IPS-18a (cell line): ENCODE measurements around the gene DCP1B.
A peak's percentile ranks its signal among the peaks of the same experiment; 100 is the strongest.

Source experiments
- H3K27ac ChIP-seq: one replicate; pipeline ENCODE4 v1.5.1; 2013; ENCODE audit warnings: low read length
- H3K27me3 ChIP-seq: one replicate; pipeline ENCODE4 v1.6.1; 2013; ENCODE audit warnings: mild to moderate bottlenecking, low read length; ENCODE audit not compliant: control insufficient read depth, insufficient read depth
- H3K36me3 ChIP-seq: one replicate; pipeline ENCODE4 v1.6.1; 2013; ENCODE audit warnings: low read depth, low read length; ENCODE audit not compliant: control insufficient read depth
- H3K4me1 ChIP-seq: one replicate; pipeline ENCODE4 v1.6.1; 2013; ENCODE audit warnings: low read depth, low read length; ENCODE audit not compliant: control insufficient read depth
- H3K4me3 ChIP-seq: one replicate; pipeline ENCODE4 v1.5.1; 2013; ENCODE audit warnings: low read length
- H3K9ac ChIP-seq: one replicate; pipeline ENCODE4 v1.6.1; 2013; ENCODE audit warnings: mild to moderate bottlenecking, low read length, moderate library complexity
- H3K9me3 ChIP-seq: one replicate; pipeline ENCODE4 v1.6.1; 2013; ENCODE audit warnings: low read depth, low read length; ENCODE audit not compliant: control insufficient read depth

DCP1B gene

DNA sequence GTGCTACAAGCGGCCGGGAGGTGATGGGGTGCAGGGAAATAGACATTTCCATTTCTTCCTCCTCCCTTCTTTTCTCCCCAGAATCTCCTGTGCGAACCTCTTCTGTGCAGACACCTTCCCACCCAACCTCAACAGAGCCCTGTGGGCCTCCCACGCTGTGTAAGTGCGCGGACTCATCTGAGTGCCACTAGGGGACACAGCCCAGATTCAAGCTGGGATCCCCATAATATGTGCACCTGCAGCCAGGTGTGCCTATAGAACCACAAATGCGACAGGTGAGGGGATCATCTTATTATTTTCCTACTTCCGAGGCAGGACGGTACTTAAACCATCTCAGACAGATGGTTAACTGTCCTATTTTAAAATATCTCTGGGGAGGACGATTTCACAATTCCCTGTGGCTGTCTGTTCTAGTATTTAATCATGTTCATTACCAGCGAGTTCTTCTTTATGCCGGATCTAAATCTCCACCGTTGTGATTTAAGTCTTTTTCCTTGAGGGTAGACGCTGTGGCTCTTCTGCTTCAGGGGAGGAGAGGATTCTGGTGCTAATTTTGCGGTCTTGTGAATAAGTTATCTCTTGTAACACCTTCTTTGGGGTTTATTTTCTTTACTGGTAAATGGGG lies 31.3 kb upstream of the DCP1B start:
- H3K4me1 ChIP-seq, result peaks cover 9% of the 10 kb centered on the region
- peaks cover 30% of the 10 kb centered on the region for H3K27me3 ChIP-seq
- no peaks in the 10 kb centered on the region for H3K36me3 ChIP-seq
- H3K27ac ChIP-seq, result no peak overlapping the region
- H3K4me3 ChIP-seq, result peak overlapping the region; percentile 44
- no peaks in the 10 kb centered on the region for H3K9me3 ChIP-seq
- H3K9ac ChIP-seq, result no peak overlapping the region

DNA sequence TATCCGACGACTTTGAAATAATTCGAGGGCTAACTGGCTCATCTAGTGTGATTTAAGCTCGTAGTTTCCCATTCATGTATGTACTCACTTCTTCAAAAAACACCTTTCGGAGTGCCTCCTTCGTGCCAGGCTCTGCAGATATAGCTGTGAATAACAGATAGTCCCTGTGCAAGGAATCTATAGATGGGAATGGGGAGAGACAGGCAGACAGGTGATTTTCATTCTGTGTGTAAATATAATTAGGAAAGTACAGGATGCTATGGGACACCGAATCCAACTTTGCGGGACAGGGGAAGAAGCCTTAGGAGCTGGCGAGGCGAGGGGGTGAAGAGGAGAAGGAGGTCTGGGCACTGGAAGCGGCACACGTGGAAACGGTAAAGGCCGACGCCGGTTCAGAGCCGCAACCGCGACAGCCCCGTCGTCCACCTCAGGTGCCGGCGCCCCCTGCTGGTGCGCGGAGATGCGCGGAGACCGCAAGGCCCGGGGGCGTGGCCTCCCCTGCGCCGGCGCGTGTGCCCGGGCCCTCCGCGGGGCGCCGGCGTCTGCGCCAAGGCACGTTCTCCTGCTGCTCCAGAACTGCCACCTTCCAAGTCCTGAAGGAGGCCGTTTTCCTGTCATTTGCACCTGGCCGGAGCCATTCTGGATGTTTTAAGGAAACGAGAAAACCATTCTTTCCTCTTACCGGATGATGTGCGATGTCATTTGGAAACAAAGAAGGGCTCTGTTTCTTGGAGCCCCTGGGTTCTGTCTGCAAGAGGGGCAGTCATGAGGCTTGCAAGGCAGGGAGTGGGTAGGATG lies 30.6 kb upstream of the DCP1B start:
- Histone ChIP-seq H3K9me3 (no peaks in the 10 kb centered on the region), H3K27ac (no peak overlapping the region), H3K4me1 (peaks cover 9% of the 10 kb centered on the region), H3K4me3 (peak overlapping the region; percentile 44), H3K9ac (no peak overlapping the region), H3K36me3 (no peaks in the 10 kb centered on the region), H3K27me3 (peaks cover 30% of the 10 kb centered on the region)

GRCh38 chr12:2032506-2032905 lies 28.2 kb upstream of the DCP1B start:
- Histone ChIP-seq H3K27ac (no peak overlapping the region), H3K4me3 (no peak overlapping the region), H3K9me3 (no peaks in the 10 kb centered on the region), H3K36me3 (no peaks in the 10 kb centered on the region), H3K9ac (no peak overlapping the region), H3K4me1 (peaks cover 9% of the 10 kb centered on the region), H3K27me3 (peaks cover 30% of the 10 kb centered on the region)

DNA sequence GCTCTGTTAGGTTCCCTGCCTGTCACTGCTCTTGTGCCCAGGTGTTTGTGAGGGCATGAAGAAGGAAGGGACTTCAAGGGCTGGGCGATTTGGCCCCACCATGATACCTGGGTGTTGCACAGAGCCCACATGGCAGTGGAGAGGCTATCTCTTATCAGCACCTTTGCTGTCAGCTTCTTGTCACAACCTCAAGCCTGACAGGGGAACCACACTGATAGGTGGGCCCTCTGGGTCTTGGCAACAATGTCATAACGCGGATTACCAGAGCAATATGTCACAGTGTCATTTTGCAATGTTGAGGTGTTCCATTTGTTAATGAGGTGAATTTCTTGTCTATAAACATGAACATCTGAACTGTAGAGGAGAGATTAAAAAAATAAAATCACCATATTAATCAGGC lies 25.6 kb upstream of the DCP1B start:
- Histone ChIP-seq H3K9me3 (no peaks in the 10 kb centered on the region), H3K9ac (no peak overlapping the region), H3K4me1 (peaks cover 3% of the 10 kb centered on the region), H3K36me3 (no peaks in the 10 kb centered on the region), H3K27me3 (peaks cover 16% of the 10 kb centered on the region), H3K4me3 (no peak overlapping the region), H3K27ac (no peak overlapping the region)

DNA sequence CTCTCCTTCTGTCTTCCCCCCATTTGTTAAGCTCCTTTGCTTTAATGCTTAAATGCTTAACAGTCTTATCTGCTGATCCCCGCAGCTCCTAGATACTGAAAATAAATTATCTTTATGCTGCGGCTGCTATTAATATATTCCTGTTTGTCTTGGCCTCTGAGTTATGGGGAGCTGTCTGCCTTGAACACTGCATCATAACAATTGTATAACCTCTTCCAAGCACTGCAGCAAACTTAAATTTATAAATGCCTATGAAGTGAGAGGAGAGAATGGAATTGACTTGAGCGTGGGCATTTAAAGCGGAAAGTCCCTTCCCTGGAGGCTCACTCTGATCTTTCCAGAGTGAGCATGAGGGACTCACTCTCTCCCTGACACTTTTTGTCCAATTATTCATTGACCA lies 23.1 kb upstream of the DCP1B start:
- Histone ChIP-seq H3K4me1 (no peaks in the 10 kb centered on the region), H3K27me3 (no peaks in the 10 kb centered on the region), H3K4me3 (no peak overlapping the region), H3K9ac (no peak overlapping the region), H3K36me3 (no peaks in the 10 kb centered on the region), H3K9me3 (no peaks in the 10 kb centered on the region), H3K27ac (no peak overlapping the region)

DNA sequence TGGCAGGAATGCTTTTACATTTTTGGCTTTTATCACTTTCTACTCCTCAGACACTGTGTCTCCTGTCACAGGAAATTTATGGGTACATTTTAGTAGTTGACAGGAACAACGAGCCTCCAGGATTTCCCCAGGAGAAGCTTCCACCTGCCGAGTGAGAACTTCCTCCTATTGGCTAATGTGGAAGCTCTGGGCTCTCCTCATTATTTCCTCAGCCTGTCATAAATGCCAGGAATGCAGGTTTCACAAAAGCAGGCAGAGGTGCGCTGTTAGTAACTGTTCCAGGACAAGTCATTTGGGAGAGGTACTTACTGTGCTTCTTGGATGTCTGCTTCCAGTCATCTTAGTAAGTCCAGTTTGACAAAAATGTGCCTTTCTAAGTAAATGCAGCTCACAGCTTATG lies 19.1 kb upstream of the DCP1B start:
- no peak overlapping the region for H3K27ac ChIP-seq
- no peak overlapping the region for H3K9ac ChIP-seq
- no peaks in the 10 kb centered on the region for H3K27me3 ChIP-seq
- no peaks in the 10 kb centered on the region for H3K36me3 ChIP-seq
- no peaks in the 10 kb centered on the region for H3K9me3 ChIP-seq
- H3K4me3 ChIP-seq, result no peak overlapping the region
- H3K4me1 ChIP-seq, result no peaks in the 10 kb centered on the region

DNA sequence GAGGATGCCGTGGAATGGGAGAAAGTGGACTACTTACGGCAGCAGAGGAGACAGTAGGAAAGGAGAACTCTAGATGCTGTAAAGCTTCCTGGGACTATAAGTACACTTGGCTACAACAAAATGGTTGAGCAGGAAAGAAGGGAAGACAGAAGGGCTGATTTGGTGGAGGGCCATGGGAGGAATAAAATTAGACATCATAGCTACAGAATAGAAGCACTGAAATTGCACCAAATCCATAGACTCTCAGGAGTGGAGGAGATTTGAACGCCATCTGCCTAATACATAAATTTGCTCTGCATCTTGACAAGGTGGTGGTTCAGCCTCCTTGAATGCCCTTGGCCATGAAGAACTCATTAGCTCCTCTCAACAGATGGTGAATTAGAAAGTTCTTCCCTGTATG lies 16.3 kb upstream of the DCP1B start:
- no peak overlapping the region for H3K27ac ChIP-seq
- H3K9ac ChIP-seq, result no peak overlapping the region
- no peaks in the 10 kb centered on the region for H3K36me3 ChIP-seq
- H3K4me3 ChIP-seq, result no peak overlapping the region
- peaks cover 3% of the 10 kb centered on the region for H3K4me1 ChIP-seq
- H3K9me3 ChIP-seq, result no peaks in the 10 kb centered on the region
- no peaks in the 10 kb centered on the region for H3K27me3 ChIP-seq

DNA sequence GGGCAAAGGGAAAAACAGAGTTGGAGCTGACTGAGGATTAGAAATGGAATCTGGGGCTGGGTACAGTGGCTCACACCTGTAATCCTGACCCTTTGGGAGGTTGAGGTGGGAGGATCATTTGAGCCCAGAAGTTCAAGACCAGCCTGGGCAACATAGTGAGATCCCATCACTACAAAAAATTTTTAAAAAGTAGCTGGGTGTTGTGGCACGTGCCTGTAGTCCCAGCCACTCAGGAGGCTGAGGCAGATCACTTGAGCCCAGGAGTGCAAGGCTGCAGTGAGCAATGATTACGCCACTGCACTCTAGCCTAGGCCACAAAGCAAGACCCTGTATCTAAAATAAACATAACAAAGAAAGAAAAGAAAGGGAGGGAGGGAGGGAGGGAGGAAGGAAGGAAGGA lies 14.9 kb upstream of the DCP1B start:
- H3K9ac ChIP-seq, result no peak overlapping the region
- no peaks in the 10 kb centered on the region for H3K36me3 ChIP-seq
- no peak overlapping the region for H3K4me3 ChIP-seq
- H3K4me1 ChIP-seq, result peaks cover 3% of the 10 kb centered on the region
- H3K9me3 ChIP-seq, result no peaks in the 10 kb centered on the region
- no peaks in the 10 kb centered on the region for H3K27me3 ChIP-seq
- no peak overlapping the region for H3K27ac ChIP-seq

DNA sequence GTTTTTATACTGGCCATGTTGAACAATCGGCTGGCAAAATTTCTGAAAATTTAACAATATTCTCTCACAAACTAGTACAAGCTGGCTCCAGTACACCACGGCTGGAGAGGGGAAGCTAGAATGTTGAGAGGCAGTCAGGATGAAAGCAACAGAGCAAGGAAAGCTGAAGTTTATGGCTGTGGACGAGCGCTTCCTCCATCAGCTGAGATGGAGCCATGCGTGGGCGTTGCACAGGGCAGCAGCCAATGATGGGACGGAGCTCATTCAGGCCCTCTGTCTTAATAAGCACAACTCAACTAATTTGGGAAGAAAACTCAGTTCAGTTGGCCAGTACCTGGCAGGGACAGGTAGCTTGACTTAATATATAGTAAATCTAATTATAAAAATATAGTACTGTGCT lies 14.1 kb upstream of the DCP1B start:
- Histone ChIP-seq H3K9ac (no peak overlapping the region), H3K27me3 (no peaks in the 10 kb centered on the region), H3K27ac (no peak overlapping the region), H3K36me3 (no peaks in the 10 kb centered on the region), H3K4me3 (no peak overlapping the region), H3K9me3 (no peaks in the 10 kb centered on the region), H3K4me1 (peaks cover 3% of the 10 kb centered on the region)

DNA sequence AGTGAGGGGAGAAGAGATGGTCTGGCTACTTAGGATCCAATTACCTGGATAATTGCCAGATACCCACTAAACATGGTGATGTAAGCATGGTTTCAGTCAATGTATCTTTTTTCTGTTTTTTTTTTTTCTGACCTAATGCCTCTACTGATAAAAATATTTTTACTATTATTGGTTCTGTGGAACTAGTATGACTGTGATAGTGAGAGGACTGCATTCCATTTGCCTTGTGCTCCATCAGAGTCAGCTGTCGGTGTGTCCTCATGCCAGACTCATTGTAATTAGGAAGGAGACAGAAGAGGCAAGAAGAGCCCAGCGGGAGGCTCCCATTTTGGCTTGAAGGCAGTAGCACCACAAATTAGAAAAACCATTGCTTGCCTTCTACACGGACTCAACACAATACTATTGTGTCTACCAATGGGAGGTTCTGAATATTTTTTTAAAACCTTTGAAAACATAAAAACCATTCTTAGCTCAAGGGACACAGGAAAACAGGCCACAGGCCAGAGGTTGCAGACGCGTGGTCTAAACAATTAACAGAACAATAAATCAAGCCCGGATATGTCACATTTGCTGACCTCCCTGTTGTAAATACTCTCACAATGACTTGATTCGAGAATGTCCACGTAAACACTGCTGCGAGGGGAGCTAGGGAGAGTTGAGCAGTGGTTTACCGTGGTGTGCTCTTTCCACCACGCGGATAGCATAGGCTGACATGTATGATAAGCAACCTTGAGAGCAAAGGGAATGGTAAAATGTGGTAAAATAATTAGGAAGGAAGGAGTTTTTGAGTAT lies 13.5 kb upstream of the DCP1B start:
- Histone ChIP-seq H3K27me3 (no peaks in the 10 kb centered on the region), H3K4me1 (peaks cover 3% of the 10 kb centered on the region), H3K27ac (no peak overlapping the region), H3K9ac (no peak overlapping the region), H3K36me3 (no peaks in the 10 kb centered on the region), H3K9me3 (no peaks in the 10 kb centered on the region), H3K4me3 (no peak overlapping the region)

DNA sequence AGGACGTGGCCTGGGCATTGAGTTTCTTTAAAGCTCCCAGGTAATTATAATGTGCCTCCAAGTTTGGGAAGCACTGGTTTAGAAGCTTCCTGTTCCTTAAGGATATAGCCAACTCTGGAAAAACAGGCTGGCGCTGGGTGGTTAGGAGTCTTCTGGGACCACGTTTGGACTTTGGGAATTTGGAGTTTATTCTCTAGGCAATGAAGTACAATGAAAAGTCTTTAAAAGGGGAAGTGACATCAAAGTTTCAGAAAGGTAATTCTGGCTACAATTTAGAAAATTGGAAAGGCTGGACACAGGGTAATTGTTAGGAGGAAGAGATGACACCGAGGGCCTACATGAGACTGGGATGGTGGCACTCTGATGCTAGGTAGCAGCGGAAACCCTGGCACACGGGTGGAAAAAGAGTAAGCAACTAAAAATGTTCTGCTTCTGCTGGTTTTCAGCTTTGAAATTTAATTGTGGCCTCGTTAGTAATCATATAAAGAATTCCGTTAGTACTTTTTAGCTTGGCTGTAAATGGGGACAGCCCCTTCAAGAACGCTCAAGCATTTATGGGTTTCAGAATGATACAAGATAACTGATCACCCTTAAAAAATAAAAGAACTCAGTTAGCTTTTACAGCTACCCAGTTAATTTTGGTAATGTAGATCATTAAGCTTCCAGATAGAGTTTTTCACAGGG lies 12.7 kb upstream of the DCP1B start:
- H3K4me1 ChIP-seq, result peaks cover 4% of the 10 kb centered on the region

More for the DNA sequence above, 12.7 kb upstream of the DCP1B start:
- Histone ChIP-seq H3K9me3 (no peaks in the 10 kb centered on the region), H3K27ac (no peak overlapping the region), H3K27me3 (no peaks in the 10 kb centered on the region), H3K36me3 (no peaks in the 10 kb centered on the region), H3K9ac (no peak overlapping the region), H3K4me3 (no peak overlapping the region)
